Muscle layer of colon (tissue), 2 donors: Measurements from ENCODE around the gene ZC2HC1C.
"Not testable (repeated sequence)": the region's sequence is repeated elsewhere in the genome, so short reads cannot be mapped to it uniquely, and the experiment has no call there.

Experiments
- H3K27ac ChIP-seq: one replicate; pipeline ENCODE4 v1.7.0; 2013; ENCODE audit warnings: low read depth, mild to moderate bottlenecking, low read length, moderate library complexity
- H3K27me3 ChIP-seq, 2 donors: one replicate each; pipeline ENCODE4 v1.7.0; 2013; ENCODE audit warnings: low read length in 2 of 2, mild to moderate bottlenecking in 2 of 2; ENCODE audit not compliant: insufficient read depth in 2 of 2, control insufficient read depth in 1 of 2
- H3K36me3 ChIP-seq: one replicate; pipeline ENCODE4 v1.7.0; 2013; ENCODE audit warnings: mild to moderate bottlenecking, low read length; ENCODE audit not compliant: insufficient read depth
- H3K4me1 ChIP-seq: one replicate; pipeline ENCODE4 v1.7.0; 2013; ENCODE audit warnings: mild to moderate bottlenecking, low read length; ENCODE audit not compliant: insufficient read depth
- H3K4me3 ChIP-seq, 2 donors: one replicate each; pipeline ENCODE4 v1.7.0; 2013; ENCODE audit warnings: low read length in 2 of 2, low read depth in 1 of 2, mild to moderate bottlenecking in 1 of 2, moderate library complexity in 1 of 2
- H3K9ac ChIP-seq: one replicate; pipeline ENCODE4 v1.7.0; 2013; ENCODE audit warnings: low read length
- H3K9me3 ChIP-seq: one replicate; pipeline ENCODE4 v1.7.0; 2013; ENCODE audit warnings: mild to moderate bottlenecking, low read length
- donor health status: abdominal sarcoma.
- donor health status: Adenocarcinoma of cecum.

The ZC2HC1C gene

GRCh38 chr14:75054421-75054820 lies 15.0 kb upstream of the ZC2HC1C start:
- Histone ChIP-seq H3K36me3 (no peaks in the 10 kb centered on the region), H3K9me3 (no peaks in the 10 kb centered on the region), H3K9ac (no peak overlapping the region), H3K27ac (no peak overlapping the region), H3K4me1 (peaks cover 7% of the 10 kb centered on the region), H3K27me3 (no peaks in the 10 kb centered on the region), H3K4me3 (no peak overlapping the region)

- Histone ChIP-seq H3K27ac (no peak overlapping the region), H3K9me3 (no peaks in the 10 kb centered on the region), H3K36me3 (no peaks in the 10 kb centered on the region), H3K4me1 (peaks cover 9% of the 10 kb centered on the region), H3K27me3 (no peaks in the 10 kb centered on the region), H3K4me3 (no peak overlapping the region), H3K9ac (no peak overlapping the region)
These were observed 9.8 kb upstream of the ZC2HC1C start for GRCh38 chr14:75059642-75060041.

GRCh38 chr14:75060420-75060819 lies 9.0 kb upstream of the ZC2HC1C start:
- H3K4me3 ChIP-seq = no peak overlapping the region
- H3K27me3 ChIP-seq = no peaks in the 10 kb centered on the region
- H3K27ac ChIP-seq = no peak overlapping the region
- no peaks in the 10 kb centered on the region for H3K9me3 ChIP-seq
- no peak overlapping the region for H3K9ac ChIP-seq
- peaks cover 9% of the 10 kb centered on the region for H3K4me1 ChIP-seq
- H3K36me3 ChIP-seq = no peaks in the 10 kb centered on the region

GRCh38 chr14:75063013-75063412 lies 6.4 kb upstream of the ZC2HC1C start:
- H3K36me3 ChIP-seq = no peaks in the 10 kb centered on the region
- no peaks in the 10 kb centered on the region for H3K27me3 ChIP-seq
- H3K4me1 ChIP-seq = peaks cover 17% of the 10 kb centered on the region
- peak overlapping the region; percentile 87 for H3K27ac ChIP-seq
- peak overlapping the region in 1 of 2 donors; percentile 78 for H3K4me3 ChIP-seq
- H3K9ac ChIP-seq = peak overlapping the region; percentile 44
- no peaks in the 10 kb centered on the region for H3K9me3 ChIP-seq

- Histone ChIP-seq H3K27me3 (no peaks in the 10 kb centered on the region), H3K27ac (peak within 1 kb of the TSS; percentile 87), H3K4me3 (peak within 1 kb of the TSS; percentile 78 to 88), H3K9me3 (no peaks in the 10 kb centered on the region), H3K9ac (peak within 1 kb of the TSS; percentile 44), H3K4me1 (peaks cover 17% of the 10 kb centered on the region), H3K36me3 (no peaks in the 10 kb centered on the region)
These were observed 5.8 kb upstream of the ZC2HC1C start, which contains the start of gene ACYP1 for GRCh38 chr14:75063491-75064204. ACYP1 (minus strand) TSS chr14:75064024; CDS start chr14:75063553, 471 bp downstream.

GRCh38 chr14:75064205-75064567 lies 5.3 kb upstream of the ZC2HC1C start:
- Histone ChIP-seq H3K27me3 (no peaks in the 10 kb centered on the region), H3K27ac (peak overlapping the region; percentile 87)

GRCh38 chr14:75066691-75067090 lies 2.8 kb upstream of the ZC2HC1C start:
- H3K4me1 ChIP-seq = peaks cover 33% of the 10 kb centered on the region
- no peak overlapping the region for H3K9ac ChIP-seq
- H3K27ac ChIP-seq = no peak overlapping the region
- no peaks in the 10 kb centered on the region for H3K9me3 ChIP-seq
- no peaks in the 10 kb centered on the region for H3K27me3 ChIP-seq
- no peak overlapping the region for H3K4me3 ChIP-seq
- no peaks in the 10 kb centered on the region for H3K36me3 ChIP-seq

More at GRCh38 chr14:75064205-75064567, 5.3 kb upstream of the ZC2HC1C start:
- peak overlapping the region; percentile 78 to 88 for H3K4me3 ChIP-seq
- no peaks in the 10 kb centered on the region for H3K36me3 ChIP-seq
- H3K4me1 ChIP-seq = peaks cover 17% of the 10 kb centered on the region
- no peak overlapping the region for H3K9ac ChIP-seq
- no peaks in the 10 kb centered on the region for H3K9me3 ChIP-seq

- Histone ChIP-seq H3K36me3 (no peaks in the 10 kb centered on the region), H3K27me3 (no peaks in the 10 kb centered on the region), H3K27ac (no peak overlapping the region), H3K9ac (no peak overlapping the region), H3K4me3 (no peak overlapping the region), H3K9me3 (no peaks in the 10 kb centered on the region), H3K4me1 (peaks cover 37% of the 10 kb centered on the region)
These were observed 2.2 kb upstream of the ZC2HC1C start for GRCh38 chr14:75067212-75067611.

GRCh38 chr14:75067765-75068164 lies 1.7 kb upstream of the ZC2HC1C start:
- Histone ChIP-seq H3K27ac (peak overlapping the region; percentile 67), H3K4me1 (peaks cover 41% of the 10 kb centered on the region), H3K4me3 (peak overlapping the region in 1 of 2 donors; percentile 65)
- H3K27me3 ChIP-seq, H3K9me3 ChIP-seq, H3K9ac ChIP-seq, H3K36me3 ChIP-seq: not testable (repeated sequence)

- no peaks in the 10 kb centered on the region for H3K27me3 ChIP-seq
- no peaks in the 10 kb centered on the region for H3K9me3 ChIP-seq
- H3K36me3 ChIP-seq = no peaks in the 10 kb centered on the region
- peaks cover 41% of the 10 kb centered on the region for H3K4me1 ChIP-seq
- peak overlapping the region; percentile 55 to 65 for H3K4me3 ChIP-seq
- peak overlapping the region; percentile 67 for H3K27ac ChIP-seq
- H3K9ac ChIP-seq = peak overlapping the region; percentile 66
These were observed 934 bp upstream of the ZC2HC1C start for GRCh38 chr14:75068294-75069120.

- H3K27me3 ChIP-seq = no peaks in the 10 kb centered on the region
- H3K36me3 ChIP-seq = no peaks in the 10 kb centered on the region
- peaks cover 37% of the 10 kb centered on the region for H3K4me1 ChIP-seq
- H3K4me3 ChIP-seq = peak overlapping the region; percentile 12 to 65
- no peaks in the 10 kb centered on the region for H3K9me3 ChIP-seq
- peak overlapping the region; percentile 67 for H3K27ac ChIP-seq
- peak overlapping the region; percentile 55 for H3K9ac ChIP-seq
These were observed 337 bp downstream of the ZC2HC1C start for GRCh38 chr14:75069811-75070145.
